GM21367 (cell line): ENCODE measurements around the gene UNKL.

ENCODE experiments used
- ATAC-seq: cut with Tn5 transposase; IDR thresholded peaks from one replicate; pipeline ENCODE4 v1.9.1; 2021; ENCODE audit not compliant: unreplicated experiment

UNKL gene

DNA sequence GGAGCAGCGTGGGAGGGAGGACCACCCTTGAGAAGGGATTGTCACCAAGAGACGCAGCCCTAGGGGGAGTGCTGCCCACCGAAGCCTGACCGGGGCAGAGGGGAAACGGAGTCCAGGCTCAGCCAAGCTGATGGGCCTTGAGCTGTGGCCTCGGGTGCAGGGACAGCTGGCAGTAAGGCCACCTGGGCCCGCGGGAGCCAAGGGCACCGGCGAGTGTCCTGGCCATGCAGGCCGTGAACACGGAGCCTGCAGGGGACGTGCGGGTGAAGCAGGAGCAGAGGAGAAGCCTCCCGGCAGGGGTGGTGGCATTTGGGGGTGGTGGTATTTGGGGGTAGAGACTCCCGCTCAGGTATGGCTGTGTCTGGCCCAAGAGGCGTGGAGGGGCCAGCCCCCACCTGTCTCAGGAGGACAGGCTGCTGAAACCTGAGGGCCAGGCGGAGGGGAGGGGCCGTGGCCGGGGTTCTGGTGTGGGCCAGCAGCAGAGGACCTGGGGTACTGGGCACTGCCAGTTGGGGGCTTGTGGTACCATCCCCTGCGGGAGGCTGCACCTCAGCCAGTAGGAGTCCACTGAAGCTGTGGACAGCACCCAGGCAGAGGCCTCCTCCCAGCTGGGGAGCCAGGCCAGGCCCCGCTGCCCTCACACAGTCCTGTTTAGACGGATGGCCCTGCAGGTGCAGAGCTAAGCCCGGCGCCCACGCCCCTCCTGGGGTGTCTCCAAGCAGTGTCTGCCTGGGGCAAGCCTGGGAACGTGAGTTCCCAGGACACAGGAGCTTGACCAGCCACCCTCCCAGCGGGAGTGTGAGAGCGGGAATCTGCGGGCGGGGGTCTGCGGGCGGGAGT lies 58.2 kb downstream of the UNKL start:
- ATAC-seq: no peak

DNA sequence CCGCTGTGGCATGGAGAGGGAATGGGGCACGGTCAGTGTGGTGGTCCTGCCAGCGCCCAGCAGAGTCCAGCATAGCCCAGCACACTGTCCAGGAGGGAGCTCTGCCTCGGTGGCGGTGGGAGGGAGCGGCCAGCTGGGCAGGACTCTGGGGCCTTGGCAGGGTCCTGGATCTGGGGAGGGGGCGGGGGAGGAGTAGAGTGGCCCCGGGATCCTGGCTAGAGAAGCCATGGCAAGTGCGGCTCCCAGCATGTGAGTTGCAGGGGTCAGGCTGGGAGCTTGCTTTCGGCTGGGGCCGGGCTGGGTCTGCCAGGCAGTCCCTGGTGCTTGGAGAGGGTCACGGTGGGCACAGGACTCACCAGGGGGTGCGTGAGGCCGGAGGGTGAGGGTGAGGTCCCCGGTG lies 58.9 kb downstream of the UNKL start:
- no peak for ATAC-seq

DNA sequence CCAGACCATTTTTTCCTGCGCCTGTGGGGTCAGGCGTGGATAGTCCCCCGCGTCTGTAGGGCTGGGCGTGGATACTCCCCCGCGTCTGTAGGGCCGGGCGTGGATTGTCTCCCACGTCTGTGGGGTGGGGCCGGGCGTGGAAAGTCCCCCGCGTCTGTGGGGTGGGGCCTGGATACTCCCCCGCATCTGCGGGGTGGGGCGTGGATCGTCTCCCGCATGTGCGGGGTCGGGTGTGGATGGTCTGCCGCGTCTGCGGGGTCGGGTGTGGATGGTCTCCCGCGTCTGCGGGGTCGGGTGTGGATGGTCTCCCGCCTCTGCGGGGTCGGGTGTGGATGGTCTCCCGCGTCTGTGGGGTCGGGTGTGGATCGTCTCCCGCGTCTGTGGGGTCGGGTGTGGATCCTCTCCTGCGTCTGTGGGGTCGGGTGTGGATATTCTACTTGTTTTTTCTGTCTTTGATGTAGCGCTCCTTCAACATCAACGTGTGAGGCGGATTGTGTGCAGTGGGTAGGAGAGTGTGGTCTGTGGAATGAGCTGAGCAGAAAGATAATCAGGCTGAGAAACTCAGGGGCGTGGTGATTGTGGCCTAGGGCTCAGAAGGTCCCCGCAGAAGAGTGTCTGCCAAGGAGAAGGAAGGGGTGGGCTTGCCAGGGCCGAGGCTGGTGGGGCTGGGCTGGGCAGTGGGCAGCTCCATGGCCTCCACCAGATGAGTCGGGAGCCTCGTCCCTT lies 59.5 kb downstream of the UNKL start:
- no peak for ATAC-seq

DNA sequence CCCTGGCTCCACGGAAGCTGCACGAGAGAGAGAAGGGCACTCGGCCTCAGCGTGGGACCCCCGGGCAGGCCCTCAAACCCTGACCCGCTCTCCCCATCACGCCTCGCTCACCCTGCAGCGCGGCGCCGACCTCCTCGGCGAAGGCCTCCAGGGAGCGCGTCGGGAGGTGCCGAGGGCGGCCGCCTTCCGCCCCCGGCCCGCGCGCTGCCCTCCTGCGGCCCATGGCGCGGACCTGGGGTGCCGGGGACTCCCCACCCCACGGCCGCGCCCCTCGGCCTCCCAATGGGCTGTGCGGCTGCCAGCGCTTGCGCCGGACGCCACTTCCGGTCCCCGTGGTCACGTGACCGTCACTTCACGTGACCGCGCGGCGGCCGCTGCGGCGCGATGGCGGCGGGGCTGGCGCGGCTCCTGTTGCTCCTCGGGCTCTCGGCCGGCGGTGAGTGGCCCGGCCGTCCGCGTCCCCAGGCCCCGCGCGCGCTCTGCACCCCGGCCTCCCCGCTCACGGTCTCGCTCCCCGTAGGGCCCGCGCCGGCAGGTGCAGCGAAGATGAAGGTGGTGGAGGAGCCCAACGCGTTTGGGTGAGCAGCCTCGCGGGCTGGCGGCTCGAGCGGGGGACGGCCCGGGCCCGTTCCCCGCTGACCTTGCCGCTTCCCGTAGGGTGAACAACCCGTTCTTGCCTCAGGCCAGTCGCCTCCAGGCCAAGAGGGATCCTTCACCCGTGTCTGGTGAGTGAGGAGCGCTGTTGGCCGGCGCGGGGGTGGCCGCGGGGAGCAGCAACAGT lies 62.7 kb downstream of the UNKL start, which contains the start of the genes GNPTG and TSR3:
Gene GNPTG (plus strand): TSS at position 350 of the 781 bp plus-strand sequence. CDS start 35 bp downstream, at position 385.
Gene TSR3 (minus strand): TSS at position 297 of the 781 bp plus-strand sequence. CDS start 74 bp downstream, at position 223.
- peak; percentile 46 for ATAC-seq

DNA sequence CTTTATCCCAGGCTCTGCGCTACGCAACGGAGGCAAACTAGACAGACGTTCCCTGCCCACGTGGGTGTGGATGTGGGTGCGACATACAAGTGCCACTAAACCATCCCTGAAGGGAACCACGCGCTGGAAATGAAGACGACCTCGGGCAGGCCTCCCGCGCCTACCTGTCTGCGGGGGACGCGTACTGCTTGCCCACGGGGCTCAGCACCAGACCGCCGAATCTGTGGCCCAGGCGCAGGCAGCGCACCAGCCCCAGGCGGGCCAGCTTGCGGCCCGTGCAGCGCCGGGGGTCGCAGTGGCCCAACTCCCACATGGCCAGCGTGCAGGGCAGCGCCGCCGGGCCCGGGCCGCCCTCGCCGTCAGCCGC lies 63.3 kb downstream of the UNKL start:
- ATAC-seq: no peak

DNA sequence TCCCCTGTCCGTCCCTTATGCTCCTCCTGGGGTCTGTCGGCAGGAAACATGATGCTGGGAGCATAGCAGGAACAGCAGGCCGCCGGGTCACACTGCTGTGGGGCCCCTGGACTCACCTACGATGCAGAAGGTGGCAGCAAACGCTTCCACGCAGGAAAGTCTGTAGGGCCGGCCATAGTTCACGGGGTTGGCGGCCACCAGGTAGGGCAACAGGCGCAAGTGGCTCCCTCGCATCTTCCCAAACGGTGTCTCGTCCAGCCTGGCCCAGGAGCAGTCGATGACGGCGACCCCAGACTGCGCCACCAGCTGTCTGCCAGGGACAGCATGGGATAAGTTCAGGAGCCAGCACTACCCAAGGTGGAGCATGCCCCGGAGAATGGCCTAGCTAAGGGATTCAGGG lies 63.8 kb downstream of the UNKL start:
- no peak for ATAC-seq

DNA sequence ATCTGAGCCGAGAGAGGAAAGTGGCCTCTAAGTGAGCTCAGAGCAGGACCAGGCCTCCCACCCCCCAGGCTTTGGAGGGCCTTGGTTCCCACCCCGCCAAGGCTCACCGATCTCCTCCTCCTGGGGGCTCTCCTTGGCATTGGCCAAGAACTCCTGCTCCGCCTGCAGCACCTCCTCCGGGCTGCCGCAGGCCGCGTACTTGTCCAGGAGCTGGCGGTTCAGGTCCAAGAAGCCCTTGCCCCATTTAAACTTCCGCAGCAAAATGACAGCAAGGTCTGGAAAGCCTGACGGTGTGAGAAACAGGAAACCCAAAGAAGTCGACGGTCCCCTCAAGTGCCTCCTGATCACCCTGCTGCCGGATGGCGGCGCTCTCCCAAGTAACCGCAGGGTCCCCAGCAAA lies 64.6 kb downstream of the UNKL start:
- ATAC-seq: no peak

DNA sequence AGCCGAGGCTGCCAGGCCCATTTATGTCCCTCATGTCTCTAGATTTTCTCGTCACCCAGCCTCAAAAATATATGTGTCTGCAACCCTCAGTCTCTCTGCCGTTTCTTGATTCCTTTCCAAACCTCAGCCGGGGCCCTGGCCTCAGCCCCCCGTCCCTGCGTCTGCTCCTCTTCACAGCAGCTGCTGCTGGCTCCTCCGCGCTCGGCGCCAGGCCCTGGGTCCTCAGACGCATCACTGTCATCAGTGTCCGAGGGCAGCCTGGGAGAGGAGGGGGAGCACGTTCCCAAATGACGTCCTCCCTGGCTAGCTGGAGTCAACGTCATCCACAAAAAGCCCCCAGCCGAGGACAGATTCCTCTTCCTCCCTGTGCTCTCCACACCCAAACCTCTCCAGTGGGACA lies 65.2 kb downstream of the UNKL start:
- ATAC-seq: no peak

DNA sequence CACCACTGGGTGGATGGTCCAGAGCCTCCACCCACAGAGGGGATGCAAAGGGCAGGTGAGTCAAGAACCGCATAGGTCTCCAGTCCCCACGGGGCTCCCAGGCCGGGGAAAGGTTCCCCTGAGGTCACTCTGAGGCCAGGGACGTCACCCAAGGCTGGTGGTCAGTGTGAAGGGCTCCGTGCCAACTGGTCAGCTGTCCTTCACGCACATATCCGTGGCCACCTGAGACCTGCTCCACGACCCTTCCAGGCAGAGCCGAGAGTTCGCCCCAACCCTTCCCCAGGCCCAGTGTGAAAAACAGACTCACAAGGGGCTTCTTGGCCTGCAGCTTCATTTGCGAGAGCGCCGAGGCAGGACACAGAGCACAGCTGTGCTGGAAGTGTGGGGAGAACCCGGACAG lies 65.6 kb downstream of the UNKL start:
- ATAC-seq: no peak

DNA sequence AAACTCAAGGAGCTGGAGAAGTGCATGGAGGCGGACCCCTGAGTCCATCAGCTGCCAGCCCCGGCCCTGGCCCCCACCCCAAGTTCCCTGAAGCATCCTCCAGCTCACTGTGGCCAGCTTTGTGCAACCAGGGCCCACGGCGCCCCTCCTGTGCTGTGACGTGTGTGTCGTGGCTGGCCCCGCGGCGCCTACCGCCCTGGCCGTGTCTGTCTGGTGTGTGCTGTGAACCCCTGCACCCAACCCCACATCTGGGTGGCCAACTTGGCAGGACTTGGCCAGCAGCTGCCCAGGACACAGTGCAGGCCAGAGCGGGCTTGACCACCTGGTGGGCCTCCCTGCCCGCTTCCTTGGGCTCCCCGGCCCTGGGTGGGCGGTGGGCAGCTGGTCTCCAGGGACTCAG lies 66.1 kb downstream of the UNKL start:
- no peak for ATAC-seq

DNA sequence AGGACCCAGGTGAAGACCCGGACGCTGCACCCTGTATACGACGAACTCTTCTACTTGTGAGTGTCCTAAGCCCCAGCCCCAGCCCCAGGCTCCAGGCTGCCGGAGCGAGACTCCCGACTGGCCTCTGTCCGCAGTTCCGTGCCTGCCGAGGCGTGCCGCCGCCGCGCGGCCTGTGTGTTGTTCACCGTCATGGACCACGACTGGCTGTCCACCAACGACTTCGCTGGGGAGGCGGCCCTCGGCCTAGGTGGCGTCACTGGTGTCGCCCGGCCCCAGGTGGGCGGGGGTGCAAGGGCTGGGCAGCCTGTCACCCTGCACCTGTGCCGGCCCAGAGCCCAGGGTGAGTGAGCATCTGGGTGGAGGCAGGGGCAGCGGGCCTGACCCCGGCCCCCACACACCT lies 66.5 kb downstream of the UNKL start:
- ATAC-seq: no peak

DNA sequence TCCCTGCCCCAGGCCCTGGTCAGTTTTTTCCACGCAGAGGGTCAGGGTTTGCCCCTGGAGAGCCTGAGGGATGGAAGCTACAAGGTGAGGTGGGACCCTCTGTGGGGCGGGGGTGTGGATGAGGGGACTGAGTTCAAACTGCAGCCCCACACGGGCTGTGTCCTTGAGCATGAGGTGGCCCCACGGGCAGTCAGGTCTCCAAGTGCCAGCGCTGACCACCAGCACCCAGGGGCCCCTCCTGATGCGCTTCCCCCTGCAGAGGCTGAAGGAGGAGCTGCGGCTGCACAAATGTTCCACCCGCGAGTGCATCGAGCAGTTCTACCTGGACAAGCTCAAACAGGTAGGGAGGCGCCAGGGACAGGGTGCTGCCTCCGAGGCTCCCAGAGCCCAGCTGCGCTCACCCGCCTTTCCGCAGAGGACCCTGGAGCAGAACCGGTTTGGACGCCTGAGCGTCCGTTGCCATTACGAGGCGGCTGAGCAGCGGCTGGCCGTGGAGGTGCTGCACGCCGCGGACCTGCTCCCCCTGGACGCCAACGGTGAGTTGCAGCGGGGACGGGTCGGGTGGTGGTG lies 67.1 kb downstream of the UNKL start:
- ATAC-seq: no peak

DNA sequence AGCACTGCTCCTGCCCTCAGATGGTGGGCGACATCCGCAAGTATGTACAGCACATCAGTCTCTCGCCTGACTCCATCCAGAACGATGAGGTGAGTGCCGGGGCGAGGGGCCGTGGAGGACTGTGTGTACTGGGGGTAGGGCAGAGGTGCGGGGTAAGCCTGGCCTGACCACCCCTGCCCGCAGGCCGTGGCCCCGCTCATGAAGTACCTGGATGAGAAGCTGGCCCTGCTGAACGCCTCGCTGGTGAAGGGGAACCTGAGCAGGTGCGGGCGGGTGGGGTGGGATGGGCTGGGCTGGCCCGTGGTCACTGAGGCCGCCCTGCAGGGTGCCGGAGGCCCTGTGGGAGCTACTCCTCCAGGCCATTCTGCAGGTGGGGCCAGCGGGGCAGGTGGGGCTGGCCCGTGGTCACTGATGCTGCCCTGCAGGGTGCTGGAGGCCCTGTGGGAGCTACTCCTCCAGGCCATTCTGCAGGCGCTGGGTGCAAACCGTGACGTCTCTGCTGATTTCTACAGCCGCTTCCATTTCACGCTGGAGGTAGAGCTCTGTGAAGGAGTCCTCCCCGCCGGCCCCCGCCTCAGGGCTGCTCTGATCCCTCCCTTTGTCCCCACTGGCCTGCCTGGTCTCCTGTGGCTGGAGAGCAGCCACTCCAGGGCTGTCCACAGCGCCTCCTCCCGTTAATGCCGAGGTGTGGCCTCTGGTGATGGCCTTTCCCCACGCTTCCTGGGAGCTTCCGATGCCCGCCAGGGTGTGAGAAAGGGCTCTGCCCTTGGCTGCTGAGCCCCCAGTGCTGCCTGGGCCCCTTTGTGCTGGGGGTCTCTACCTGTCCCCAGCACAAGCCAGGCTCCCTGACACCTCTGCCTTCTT lies 67.8 kb downstream of the UNKL start:
- no peak for ATAC-seq

DNA sequence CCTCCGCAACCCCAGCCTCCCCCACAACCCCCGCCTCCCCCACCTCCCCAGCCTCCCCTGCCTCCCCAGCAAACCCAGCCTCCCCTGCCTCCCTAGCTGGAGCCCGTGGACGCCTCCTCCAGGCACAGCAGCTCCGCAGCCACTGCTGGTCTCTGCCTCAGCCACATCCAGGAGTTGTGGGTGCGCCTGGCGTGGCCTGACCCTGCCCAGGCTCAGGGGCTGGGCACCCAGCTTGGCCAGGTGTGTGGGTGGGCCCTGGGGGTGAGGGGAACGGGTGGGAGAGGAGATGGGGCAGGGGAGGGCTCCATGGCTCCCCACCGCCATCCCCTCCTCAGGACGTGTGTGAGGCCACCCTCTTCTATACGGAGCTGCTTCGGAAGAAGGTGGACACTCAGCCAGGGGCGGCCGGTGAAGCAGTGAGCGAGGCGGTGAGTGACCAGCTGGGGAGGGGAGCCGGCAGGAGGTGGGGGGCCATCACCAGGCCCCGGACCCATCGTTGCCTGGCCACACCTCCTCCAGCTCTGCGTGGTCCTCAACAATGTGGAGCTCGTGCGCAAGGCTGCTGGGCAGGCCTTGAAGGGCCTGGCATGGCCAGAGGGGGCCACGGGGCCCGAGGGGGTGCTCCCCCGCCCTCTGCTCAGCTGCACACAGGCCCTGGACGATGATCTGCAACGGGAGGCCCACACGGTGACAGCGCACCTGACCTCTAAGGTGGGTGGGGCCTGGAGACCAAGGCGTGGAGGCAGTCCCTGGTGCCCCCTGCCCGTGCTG lies 68.7 kb downstream of the UNKL start:
- no peak for ATAC-seq

DNA sequence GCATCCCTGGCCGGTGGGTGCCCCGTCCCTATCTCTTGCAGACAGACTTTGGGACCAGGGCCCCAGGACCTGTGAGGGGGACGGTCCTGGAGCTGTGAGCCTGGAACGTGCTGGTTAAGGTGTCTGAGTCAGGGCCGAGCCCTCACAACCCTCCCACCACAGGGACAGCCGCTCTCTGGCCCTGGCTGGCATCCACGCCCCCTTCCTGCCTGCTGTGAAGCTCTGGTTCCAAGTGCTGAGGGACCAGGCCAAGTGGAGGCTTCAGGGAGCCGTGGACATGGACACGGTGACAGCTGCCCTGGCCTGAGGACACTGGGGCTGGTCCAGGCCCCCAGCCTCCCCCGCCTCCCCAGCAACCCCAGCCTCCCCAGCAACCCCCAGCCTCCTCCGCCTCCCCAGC lies 69.4 kb downstream of the UNKL start:
- no peak for ATAC-seq

DNA sequence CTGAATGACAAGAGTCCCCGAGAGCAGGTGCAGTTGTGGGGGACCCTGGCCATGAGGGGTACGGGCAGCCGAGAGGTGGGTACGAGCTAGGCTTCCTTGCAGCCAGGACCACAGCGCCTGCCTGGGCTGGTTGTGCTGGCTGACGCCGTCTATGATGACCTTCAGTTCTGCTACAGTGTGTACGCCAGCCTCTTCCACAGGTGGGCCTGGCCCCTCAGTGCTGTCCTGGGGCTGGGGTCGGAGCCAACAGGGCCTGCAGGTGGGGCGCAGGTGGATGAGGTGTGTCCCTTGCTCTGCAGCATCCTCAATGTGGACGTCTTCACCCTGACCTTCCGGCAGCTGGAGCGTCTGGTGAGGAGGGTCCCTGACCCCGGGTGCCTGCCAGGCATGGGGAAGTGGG lies 70.0 kb downstream of the UNKL start:
- no peak for ATAC-seq

DNA sequence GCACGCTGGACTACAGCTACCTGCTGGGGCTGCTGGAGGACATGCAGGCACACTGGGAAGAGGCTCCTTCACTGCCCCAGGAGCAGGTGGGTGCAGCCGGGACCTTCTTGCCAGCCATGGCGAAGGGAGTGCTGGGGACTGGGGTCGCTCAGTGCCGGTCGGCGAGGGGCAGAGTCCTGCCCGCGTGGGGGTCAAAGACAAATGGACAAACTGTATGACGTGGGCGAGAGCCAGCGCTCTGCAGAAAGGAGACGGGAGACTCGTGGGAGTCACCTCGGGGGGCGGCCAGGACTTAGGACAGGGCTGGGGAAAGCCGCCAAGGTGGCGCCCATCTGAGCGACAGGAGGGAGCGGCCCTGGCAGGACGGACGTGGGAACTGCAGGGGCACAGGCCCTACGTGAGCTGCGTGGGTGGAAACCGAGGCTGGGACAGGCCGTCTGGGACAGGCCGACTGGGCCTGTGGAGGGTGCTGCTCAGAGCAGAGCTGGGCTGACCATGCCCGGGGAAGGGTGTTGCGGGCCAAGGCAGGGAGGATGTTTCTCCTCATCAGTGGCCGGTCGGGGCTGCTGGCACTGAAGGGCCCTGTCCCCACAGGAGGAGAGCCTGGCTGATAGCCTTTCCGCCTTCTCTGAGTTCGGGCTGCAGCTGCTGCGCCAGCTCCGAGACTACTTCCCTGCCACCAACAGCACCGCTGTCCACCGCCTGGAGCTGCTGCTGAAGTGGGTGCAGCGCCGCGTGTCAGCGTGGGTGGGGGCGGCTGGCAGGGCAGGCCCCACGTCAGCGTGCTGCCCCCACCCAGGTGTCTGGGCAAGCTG lies 70.9 kb downstream of the UNKL start:
- ATAC-seq: no peak

DNA sequence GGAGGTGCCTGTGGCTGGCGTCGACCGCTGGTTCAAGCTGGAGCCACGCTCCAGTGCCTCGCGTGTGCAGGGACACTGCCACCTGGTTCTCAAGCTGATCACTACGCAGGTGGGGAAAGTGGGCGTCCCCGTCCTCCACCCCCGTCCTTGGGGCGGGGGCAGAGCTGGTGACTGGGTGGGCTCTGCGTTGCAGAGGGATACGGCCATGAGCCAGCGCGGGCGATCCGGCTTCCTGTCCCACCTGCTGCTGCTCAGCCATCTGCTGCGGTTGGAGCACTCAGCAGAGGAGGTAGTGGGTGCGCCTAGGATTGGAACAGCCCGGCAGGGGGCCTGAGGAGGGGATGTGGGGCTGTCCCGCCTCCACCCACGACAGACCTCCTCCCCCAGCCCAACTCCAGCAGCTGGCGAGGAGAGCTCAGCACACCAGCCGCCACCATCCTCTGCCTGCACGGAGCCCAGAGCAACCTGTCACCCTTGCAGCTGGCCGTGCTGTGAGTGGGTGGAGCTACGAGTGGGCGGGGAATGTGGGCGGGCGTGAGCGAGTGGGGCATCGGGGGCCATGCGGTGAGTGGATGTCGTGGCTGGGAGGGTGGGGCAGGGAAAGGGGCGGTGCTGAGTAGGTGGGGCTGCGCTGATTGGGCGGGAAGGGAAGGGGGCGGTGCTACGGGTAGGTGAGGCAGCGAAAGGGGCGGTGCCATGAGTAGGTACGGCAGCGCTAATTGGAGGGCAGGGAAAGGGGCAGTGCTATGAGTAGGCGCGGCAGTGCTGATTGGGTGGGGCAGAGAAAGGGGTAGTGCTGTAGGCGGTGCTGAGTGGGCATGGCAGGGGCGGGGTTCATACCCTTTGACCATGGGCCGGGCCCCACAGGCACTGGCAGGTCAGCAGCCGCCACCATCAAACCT lies 71.7 kb downstream of the UNKL start:
- ATAC-seq: peak; percentile 73
